UCSD-AML1 (cell line): ENCODE results near the gene EVI5.
"Not testable (repeated sequence)": the region's sequence is repeated elsewhere in the genome, so short reads cannot be mapped to it uniquely, and the experiment has no call there.

Source experiments
- DNase-seq: peaks from one replicate; lab custom pipeline; 2025; ENCODE audit not compliant: unreplicated experiment; lab: John Stamatoyannopoulos, UW

Gene EVI5

GRCh38 chr1:92527670-92528069 lies 257.2 kb downstream of the EVI5 start:
- DNase-seq: no peak

GRCh38 chr1:92524944-92525590 lies 259.8 kb downstream of the EVI5 start:
- not testable (repeated sequence) for DNase-seq

- no peak for DNase-seq
Observed at GRCh38 chr1:92519043-92519442, 265.9 kb downstream of the EVI5 start.

DNA sequence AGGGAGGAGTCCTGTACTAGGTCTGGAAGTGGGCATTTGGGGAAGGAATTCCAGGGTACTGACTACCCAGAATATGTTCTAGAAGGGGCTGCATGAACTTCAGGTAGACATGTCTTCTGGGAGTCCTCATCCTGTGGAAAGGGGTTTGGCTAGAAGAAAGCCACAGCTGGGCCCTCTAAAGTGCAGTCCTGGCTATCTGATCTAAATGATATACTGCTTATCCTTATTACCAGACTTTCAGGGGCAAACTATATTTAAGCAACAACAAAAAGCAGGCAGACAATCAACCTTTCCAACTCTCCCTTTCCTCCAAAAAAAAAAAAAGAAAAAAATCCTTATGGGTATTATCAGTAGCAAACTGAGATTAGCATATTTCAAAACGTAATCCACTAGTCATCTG lies 268.3 kb downstream of the EVI5 start:
- no peak for DNase-seq

DNA sequence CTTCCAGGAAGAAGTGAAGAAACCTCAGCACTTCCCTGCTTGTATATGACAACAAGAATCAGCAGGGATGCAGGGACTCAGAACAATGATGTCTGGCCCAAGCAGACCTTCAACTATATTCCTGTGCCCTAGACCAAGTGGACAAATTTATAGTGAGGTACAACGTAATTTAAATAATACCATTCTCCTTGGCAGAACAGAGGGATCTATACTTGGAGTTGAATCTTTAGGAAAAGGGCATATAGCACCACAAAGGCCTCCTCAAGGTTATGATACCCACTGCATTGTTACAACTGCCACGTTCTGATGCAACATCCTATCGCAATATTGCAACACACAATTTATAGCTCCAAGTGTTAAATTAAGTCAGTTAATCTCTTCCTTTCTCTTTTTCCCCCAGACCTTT lies 269.1 kb downstream of the EVI5 start:
- DNase-seq: no peak

GRCh38 chr1:92511541-92511940 lies 273.4 kb downstream of the EVI5 start:
- DNase-seq: no peak

- no peak for DNase-seq
Observed at GRCh38 chr1:92509619-92510018, 275.3 kb downstream of the EVI5 start.

GRCh38 chr1:92505015-92505692 lies 279.8 kb downstream of the EVI5 start:
- no peak for DNase-seq

GRCh38 chr1:92504291-92505014 lies 280.5 kb downstream of the EVI5 start:
- DNase-seq: no peak

- no peak for DNase-seq
Observed at GRCh38 chr1:92503926-92504285, 281.0 kb downstream of the EVI5 start.

GRCh38 chr1:92503043-92503925 lies 281.6 kb downstream of the EVI5 start:
- no peak for DNase-seq

DNA sequence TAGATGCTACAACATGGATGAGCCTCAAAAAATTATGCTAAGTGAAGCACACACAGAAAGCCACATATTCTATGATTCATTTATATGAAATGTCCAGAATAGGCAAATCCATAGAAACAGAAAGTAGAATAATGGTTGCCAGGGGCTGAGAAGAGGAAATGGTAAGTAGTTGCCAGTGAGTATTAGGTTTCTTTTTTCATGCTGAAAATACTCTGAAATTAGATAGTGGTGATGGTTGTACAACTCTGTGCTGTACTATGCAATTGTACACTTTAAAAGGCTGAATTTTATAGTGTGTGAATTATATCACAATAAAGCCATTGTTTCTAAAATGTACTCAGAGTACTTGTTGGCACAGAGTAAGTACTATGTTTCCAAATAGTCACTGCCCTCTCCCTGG lies 282.7 kb downstream of the EVI5 start:
- DNase-seq: no peak

GRCh38 chr1:92500552-92500951 lies 284.4 kb downstream of the EVI5 start:
- DNase-seq: no peak

DNA sequence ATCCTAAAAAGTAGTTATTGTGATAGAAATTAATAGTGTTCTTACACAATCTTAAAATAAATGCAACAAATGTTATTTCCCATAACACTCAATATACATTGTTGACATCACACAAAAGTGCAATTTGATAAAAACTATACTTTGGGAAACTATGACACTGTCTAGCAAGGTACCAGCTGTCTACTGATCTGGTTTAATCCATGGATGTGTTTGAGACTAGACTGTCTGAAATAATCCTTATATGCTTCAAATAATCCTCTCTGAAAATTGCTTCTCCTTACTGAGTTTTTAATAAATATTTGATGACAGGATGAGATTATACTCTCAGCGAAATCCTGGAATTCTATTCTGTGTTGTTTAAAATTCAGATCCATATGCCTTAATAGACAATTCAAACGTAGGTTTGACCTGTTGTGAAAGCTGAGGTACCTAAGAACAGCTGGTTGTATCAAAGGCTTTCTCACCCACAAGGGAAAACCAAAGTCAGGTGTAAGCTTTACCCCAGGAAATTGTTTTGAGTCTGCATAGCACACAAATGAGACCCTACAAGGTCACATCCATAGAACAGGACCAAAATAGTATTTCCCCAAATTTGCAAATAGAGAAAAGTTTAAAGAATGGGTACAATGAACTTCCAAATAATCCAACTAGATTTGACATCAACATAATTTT lies 289.4 kb downstream of the EVI5 start:
- DNase-seq: no peak

DNA sequence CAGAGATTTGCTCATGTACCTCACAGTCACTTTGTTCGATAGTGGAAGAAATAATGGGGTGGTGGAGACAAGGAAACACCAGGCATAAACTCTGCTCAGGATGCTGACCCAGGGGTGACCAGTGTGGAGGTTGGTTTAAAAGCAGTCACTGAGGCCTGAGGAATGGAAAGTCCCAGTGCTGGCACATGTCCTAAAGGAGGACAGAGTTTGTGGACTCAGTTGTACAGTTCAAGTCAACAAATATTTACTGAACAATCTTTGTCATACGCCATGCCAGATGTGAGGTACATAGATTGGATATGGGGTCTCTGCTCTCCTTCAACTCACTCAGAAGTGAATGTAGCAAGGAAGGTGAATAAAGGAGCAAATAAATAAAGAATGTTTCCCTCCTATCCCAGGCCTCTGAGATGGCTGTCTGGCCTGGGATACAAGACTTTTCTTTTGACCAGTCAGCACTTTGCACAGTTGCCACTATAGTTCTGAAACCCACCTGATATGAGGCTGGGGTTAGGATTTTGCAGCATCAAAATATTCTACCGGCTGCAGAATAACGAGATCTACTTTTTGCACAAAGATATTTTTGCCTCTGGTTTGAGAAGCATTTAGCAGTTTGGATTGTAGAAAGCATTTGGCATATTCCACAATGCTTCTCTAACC lies 290.3 kb downstream of the EVI5 start:
- DNase-seq: no peak

- DNase-seq: no peak
Observed at GRCh38 chr1:92493139-92493538, 291.8 kb downstream of the EVI5 start.

GRCh38 chr1:92488832-92489231 lies 296.1 kb downstream of the EVI5 start:
- no peak for DNase-seq

- DNase-seq: no peak
Observed at GRCh38 chr1:92488416-92488815, 296.5 kb downstream of the EVI5 start.

- no peak for DNase-seq
Observed at GRCh38 chr1:92487078-92487605, 297.8 kb downstream of the EVI5 start.
